GM12872 (cell line): ENCODE results near the gene STK11.

Experiments
- CTCF ChIP-seq: IDR thresholded peaks from 3 replicates; pipeline ENCODE4 v1.5.1; 2011; ENCODE audit warnings: low read depth, mild to moderate bottlenecking, low read length, moderate library complexity; ENCODE audit not compliant: insufficient read depth

STK11 gene

GRCh38 chr19:1182727-1183126, 22.9 kb upstream of the STK11 start:
- TF ChIP-seq CTCF = no peak

- no peak for TF ChIP-seq CTCF
Measured at GRCh38 chr19:1183543-1184172, 21.9 kb upstream of the STK11 start.

- no peak for TF ChIP-seq CTCF
Measured at GRCh38 chr19:1189419-1189818, 16.2 kb upstream of the STK11 start.

GRCh38 chr19:1199531-1199930, 6.0 kb upstream of the STK11 start:
- TF ChIP-seq CTCF = no peak

- TF ChIP-seq CTCF = no peak
Measured at GRCh38 chr19:1206150-1206863, 729 bp downstream of the STK11 start.

GRCh38 chr19:1206864-1207450, 1.4 kb downstream of the STK11 start:
- TF ChIP-seq CTCF = no peak

- no peak for TF ChIP-seq CTCF
Measured at GRCh38 chr19:1210227-1210538, 4.6 kb downstream of the STK11 start.
